ENCODE data around the gene EML4.
"Not testable (repeated sequence)": the region's sequence is repeated elsewhere in the genome, so short reads cannot be mapped to it uniquely, and the experiment has no call there.

GRCh38 chr2:42271246-42271645 is 102.1 kb downstream of the EML4 start:
- TF ChIP-seq CTCF, EZH2, EZH2phosphoT487 (IDR thresholded peaks at IDR 0.05): not testable (repeated sequence)

All from neural progenitor cell (in vitro differentiated cells).